Neural cell (in vitro differentiated cells): Measurements from ENCODE around the gene ISCA2.

ENCODE experiments used
- CTCF ChIP-seq: fragments of 450-650 bp; IDR thresholded peaks from 2 replicates; pipeline ENCODE4 v1.5.1; 2014; ENCODE audit warnings: antibody characterized with exemption, mild to moderate bottlenecking, moderate library complexity; ENCODE audit not compliant: poor library complexity, severe bottlenecking
- EZH2 ChIP-seq: fragments of 200-600, 300-800 bp; shearing (Covaris generic), sonication (generic); IDR thresholded peaks from 2 replicates; pipeline ENCODE4 v1.6.1; 2014; ENCODE audit warnings: antibody characterized with exemption, low read length, borderline replicate concordance, mild to moderate bottlenecking; ENCODE audit not compliant: insufficient read depth, poor library complexity, severe bottlenecking

DNA sequence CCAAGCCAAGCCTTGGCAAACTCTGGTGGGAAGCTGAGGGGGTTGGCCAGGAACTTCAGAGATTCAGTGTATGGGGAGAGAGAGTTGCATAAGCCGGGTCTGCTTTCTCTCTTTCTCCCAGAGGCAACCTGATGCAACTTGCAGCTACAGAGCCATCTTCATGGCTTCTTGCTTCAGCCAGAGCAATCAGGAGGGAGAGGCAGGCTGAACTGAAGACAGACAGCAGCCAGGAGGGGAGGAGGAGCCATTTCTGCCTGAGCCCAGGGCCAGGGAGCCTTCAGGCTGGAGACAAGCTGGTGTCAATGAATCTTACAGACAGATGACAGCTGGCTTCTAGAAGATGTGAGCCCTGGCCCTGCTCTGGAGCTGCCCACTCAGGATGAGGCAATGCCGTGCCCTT, 19.2 kb upstream of the ISCA2 start:
- TF ChIP-seq CTCF (no peak), EZH2 (no peak)
